Gastrocnemius medialis (tissue), 4 donors: Measurements from ENCODE around the gene DHX15. TPM values are rescaled to one million over a fixed set of nuclear protein-coding genes. Genes with fewer than 3 reads are reported as not detected.

Experiments used
- ATAC-seq, 2 donors: fragments of 150-250 bp; one replicate each; pipeline ENCODE4 v1.9.1; 2016
- DNase-seq, 2 donors: peaks; one replicate each; pipeline ENCODE4 v3.0.0-alpha.2; 2019
- H3K27ac ChIP-seq, 4 donors: fragments of 200-600 bp; sonication (generic); 1 replicate in 1 of 4; 2 replicates in 3 of 4; pipeline ENCODE4 v1.5.1; 2016 to 2018; ENCODE audit warnings: mild to moderate bottlenecking in 2 of 4, moderate library complexity in 1 of 4
- H3K27me3 ChIP-seq, 3 donors: fragments of 200-600 bp; sonication (generic) in 2 of 3; 1 replicate in 1 of 3; 2 replicates in 2 of 3; pipeline versions ENCODE4 v1.5.1 to v1.6.0; 2016 to 2019; ENCODE audit warnings: mild to moderate bottlenecking in 1 of 3, moderate library complexity in 1 of 3
- H3K36me3 ChIP-seq, 2 donors: fragments of 200-600 bp; sonication (generic) in 1 of 2; one replicate each; pipeline ENCODE4 v1.5.1; 2017 to 2018
- H3K4me1 ChIP-seq, 2 donors: fragments of 200-600 bp; sonication (generic) in 1 of 2; one replicate each; pipeline ENCODE4 v1.5.1; 2016 to 2017; ENCODE audit warnings: mild to moderate bottlenecking in 2 of 2
- H3K4me3 ChIP-seq, 4 donors: fragments of 200-600 bp; sonication (generic) in 3 of 4; 1 replicate in 1 of 4; 2 replicates in 3 of 4; pipeline ENCODE4 v1.5.1; 2016 to 2019; ENCODE audit warnings: mild to moderate bottlenecking in 2 of 4
- H3K9me3 ChIP-seq, 3 donors: fragments of 200-600 bp; sonication (generic) in 2 of 3; 1 replicate in 1 of 3; 2 replicates in 2 of 3; pipeline ENCODE4 v1.5.1; 2016 to 2019
- CTCF ChIP-seq, 5 experiments: fragments of 450-650 bp in 3 of 5; fragments of 200-600 bp in 2 of 5; sonication (generic) in 2 of 5; IDR thresholded peaks in 4 of 5; conservative IDR thresholded peaks in 1 of 5; 1 replicate in 4 of 5; 2 replicates in 1 of 5; pipeline ENCODE4 v1.5.1; 2016 to 2019; ENCODE audit warnings: antibody characterized with exemption in 5 of 5, mild to moderate bottlenecking in 3 of 5, moderate library complexity in 3 of 5
- POLR2A ChIP-seq, 2 donors: fragments of 450-650 bp; IDR thresholded peaks; one replicate each; pipeline ENCODE4 v1.6.1; 2017; ENCODE audit warnings: antibody characterized with exemption in 2 of 2, mild to moderate bottlenecking in 2 of 2, moderate library complexity in 2 of 2
- in situ Hi-C, 4 donors: fragments of 200-750 bp; cut with MboI; loops; one replicate each; pipeline versions ENCODE4 v1.15.0 to v1.8.0; 2017; ENCODE audit warnings: low sequenced_read_pairs in 4 of 4
- intact Hi-C: fragments of 100-400 bp; cut with DNase I; formaldehyde crosslinking; loops from one replicate; pipeline ENCODE4 v1.15.1; 2023; ENCODE audit warnings: low total_unique reads
- total RNA-seq, 4 donors: library from RNA; depleted of rRNA; stranded (reverse); fragments of >200 nt; gene quantifications; one replicate each; pipeline versions ENCODE4 v1.1.0 to v1.2.3, GENCODE V29; 2016

Gene DHX15
- total RNA-seq, 4 donors from 2014 or later: 50.1 to 88.1 (median 61.2) TPM

GRCh38 chr4:24497221-24497620, 87.1 kb downstream of the DHX15 start:
- Histone ChIP-seq H3K4me1 (no peaks in the 10 kb centered on the region), H3K36me3 (no peaks in the 10 kb centered on the region), H3K27me3 (no peaks in the 10 kb centered on the region), H3K9me3 (no peaks in the 10 kb centered on the region), H3K27ac (no peak overlapping the region), H3K4me3 (no peak overlapping the region)
- no peak for DNase-seq
- no peak for ATAC-seq
- in situ Hi-C loops: loop anchor here in 3 of 4 donors (25.0 kb wide), 2 partner anchors 290 to 490 kb away; partner anchors contain the start of gene SOD3 (in 2 of the 3)
- TF ChIP-seq POLR2A (IDR thresholded peaks at IDR 0.05) (no peak), CTCF (IDR thresholded peaks at IDR 0.05 in 4 of 5, conservative IDR thresholded peaks at IDR 0.05 in 1 of 5) (no peak)
- intact Hi-C loops: no loop called here

- DNase-seq (no peak), ATAC-seq (no peak)
- Histone ChIP-seq H3K4me1 (no peaks in the 10 kb centered on the region), H3K9me3 (no peaks in the 10 kb centered on the region), H3K27me3 (no peaks in the 10 kb centered on the region), H3K27ac (no peak overlapping the region), H3K4me3 (no peak overlapping the region), H3K36me3 (no peaks in the 10 kb centered on the region)
- intact Hi-C loops (no loop called here), in situ Hi-C loops (loop anchor here in 3 of 4 donors (25.0 kb wide), 2 partner anchors 291 to 491 kb away; partner anchors contain the start of gene SOD3 (in 2 of the 3))
- TF ChIP-seq POLR2A (IDR thresholded peaks at IDR 0.05) (no peak), CTCF (IDR thresholded peaks at IDR 0.05 in 4 of 5, conservative IDR thresholded peaks at IDR 0.05 in 1 of 5) (no peak)
Observed at GRCh38 chr4:24496597-24496996, 87.8 kb downstream of the DHX15 start.

- Histone ChIP-seq H3K4me3 (no peak overlapping the region), H3K36me3 (no peaks in the 10 kb centered on the region), H3K27ac (no peak overlapping the region), H3K9me3 (no peaks in the 10 kb centered on the region), H3K4me1 (no peaks in the 10 kb centered on the region), H3K27me3 (no peaks in the 10 kb centered on the region)
- intact Hi-C loops: no loop called here
- DNase-seq (no peak), ATAC-seq (no peak)
- in situ Hi-C loops: loop anchor here in 3 of 4 donors (25.0 kb wide), 2 partner anchors 292 to 492 kb away; partner anchors contain the start of gene SOD3 (in 2 of the 3)
- TF ChIP-seq CTCF (IDR thresholded peaks at IDR 0.05 in 4 of 5, conservative IDR thresholded peaks at IDR 0.05 in 1 of 5) (no peak), POLR2A (IDR thresholded peaks at IDR 0.05) (no peak)
Observed at GRCh38 chr4:24495388-24495787, 89.0 kb downstream of the DHX15 start.

GRCh38 chr4:24489870-24490269, 94.5 kb downstream of the DHX15 start:
- H3K4me1 ChIP-seq: peaks cover 0 to 5% of the 10 kb centered on the region in 2 donors
- H3K27ac ChIP-seq: no peak overlapping the region
- H3K27me3 ChIP-seq: no peaks in the 10 kb centered on the region
- TF ChIP-seq CTCF (IDR thresholded peaks at IDR 0.05 in 4 of 5, conservative IDR thresholded peaks at IDR 0.05 in 1 of 5): no peak
- no peak for TF ChIP-seq POLR2A (IDR thresholded peaks at IDR 0.05)
- H3K36me3 ChIP-seq: no peaks in the 10 kb centered on the region
- H3K4me3 ChIP-seq: no peak overlapping the region
- ATAC-seq (peak in 1 of 2 donors; percentile 59), DNase-seq (peak; percentile 25 to 29)
- intact Hi-C loops: loop anchor here (10.0 kb wide), 2 partner anchors 195 to 305 kb away; partner anchors contain the start of gene SOD3
- H3K9me3 ChIP-seq: no peaks in the 10 kb centered on the region
- in situ Hi-C loops: loop anchor here in 3 of 4 donors (25.0 kb wide), 2 partner anchors 297 to 497 kb away; partner anchors contain the start of gene SOD3 (in 2 of the 3)
